Activated T-helper 2 cell treated with anti-CD3 and anti-CD28 coated beads, Interferon-gamma antibody, Interleukin-2, Interleukin-4, amounts not matched to agents 10 μg/mL and 5 μg/mL and 100 μg/mL, durations not matched to agents 14 hours and 24 hours and 36 hours (primary cell): ENCODE measurements around the gene STK32B. TPM values are rescaled to one million over a fixed set of nuclear protein-coding genes. Genes with fewer than 3 reads are reported as not detected.

ENCODE experiments used
- DNase-seq: peaks from one replicate; pipeline ENCODE4 v3.0.0; 2021; ENCODE audit warnings: low spot score
- H3K27ac Mint-ChIP-seq: one replicate; pipeline ENCODE4 v1.8.0; 2021; ENCODE audit warnings: mixed read lengths
- H3K27me3 Mint-ChIP-seq: one replicate; pipeline ENCODE4 v1.8.0; 2021; ENCODE audit warnings: low read depth, mixed read lengths
- H3K36me3 Mint-ChIP-seq: one replicate; pipeline ENCODE4 v1.8.0; 2021; ENCODE audit warnings: low read depth, mixed read lengths
- H3K4me1 Mint-ChIP-seq: one replicate; pipeline ENCODE4 v1.8.0; 2021; ENCODE audit warnings: low read depth, mixed read lengths
- H3K4me3 Mint-ChIP-seq: one replicate; pipeline ENCODE4 v1.8.0; 2021; ENCODE audit warnings: low read depth, mild to moderate bottlenecking, moderate library complexity, mixed read lengths
- H3K9me3 Mint-ChIP-seq: one replicate; pipeline ENCODE4 v1.8.0; 2021; ENCODE audit warnings: mixed read lengths
- intact Hi-C: fragments of 100-400 bp; cut with micrococcal nuclease; formaldehyde crosslinking; loops from one replicate; pipeline ENCODE4 v1.15.1; 2023
- total RNA-seq: library from RNA; stranded (reverse); gene quantifications from 2 replicates; pipeline ENCODE4 v1.2.3, GENCODE V29; 2022

STK32B gene
- total RNA-seq, 1 donor from 2014 or later, result not detected

DNA sequence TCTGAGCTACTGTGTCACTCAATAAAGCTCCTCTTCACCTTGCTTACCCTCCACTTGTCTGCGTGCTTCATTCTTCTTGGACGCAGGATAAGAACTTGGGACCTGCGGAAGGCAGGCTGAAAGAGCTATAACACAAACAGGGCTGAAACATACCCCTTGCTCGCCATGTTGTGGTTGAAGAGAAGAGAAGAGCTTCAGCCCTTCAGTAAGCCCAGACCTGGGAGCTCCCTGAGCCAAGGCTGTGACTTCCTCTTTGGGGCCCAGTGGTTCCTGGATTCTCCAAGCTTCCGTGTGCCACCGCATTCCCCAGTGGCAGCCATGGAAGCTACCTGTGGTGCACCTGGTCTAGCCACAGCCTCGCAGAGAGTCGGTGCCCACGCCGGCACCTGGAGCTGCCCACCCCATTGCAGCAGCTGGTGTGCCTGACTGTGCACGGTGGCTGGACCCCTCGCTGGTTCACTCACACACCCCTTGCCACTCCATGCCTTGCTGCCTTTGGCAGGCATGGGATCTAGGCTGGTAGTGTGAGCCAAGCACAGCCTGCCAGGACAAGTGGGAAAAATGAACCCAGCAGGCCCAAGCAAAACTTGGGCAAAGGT is 496.5 kb downstream of the STK32B start:
- intact Hi-C loops, result no loop called here
- H3K36me3 Mint-ChIP-seq, result no peaks in the 10 kb centered on the region
- no peak overlapping the region for H3K4me3 Mint-ChIP-seq
- H3K9me3 Mint-ChIP-seq, result peaks cover 29% of the 10 kb centered on the region
- no peak overlapping the region for H3K27ac Mint-ChIP-seq
- no peak for DNase-seq
- no peaks in the 10 kb centered on the region for H3K27me3 Mint-ChIP-seq
- H3K4me1 Mint-ChIP-seq, result no peaks in the 10 kb centered on the region

Other genes starting within 250 kb of the STK32B start
- not detected in 2 replicates for gene MSX1, start 191.8 kb upstream of the STK32B start, total RNA-seq
- gene CYTL1, start 32.0 kb upstream of the STK32B start, total RNA-seq, result not detected in 2 replicates